Neuronal stem cell (in vitro differentiated cells): ENCODE measurements around the gene AK1.

Experiments
- DNase-seq: peaks from one replicate; pipeline ENCODE4 v3.0.0-alpha.2; 2013; ENCODE audit warnings: low spot score
- H2AFZ ChIP-seq: one replicate; pipeline ENCODE4 v1.6.1; 2013; ENCODE audit warnings: mild to moderate bottlenecking, low read length, inconsistent platforms
- H2AK5ac ChIP-seq: 2 replicates; pipeline ENCODE4 v1.6.1; 2013; ENCODE audit warnings: low read depth, mild to moderate bottlenecking, inconsistent platforms, low read length, moderate library complexity, mixed read lengths
- H2BK120ac ChIP-seq: 2 replicates; pipeline ENCODE4 v1.6.1; 2013; ENCODE audit warnings: low read depth, mild to moderate bottlenecking, inconsistent platforms, low read length, moderate library complexity, mixed read lengths
- H2BK12ac ChIP-seq: one replicate; pipeline ENCODE4 v1.6.1; 2013; ENCODE audit warnings: low read length, inconsistent platforms
- H2BK15ac ChIP-seq: 2 replicates; pipeline ENCODE4 v1.6.1; 2013; ENCODE audit warnings: mild to moderate bottlenecking, low read length, inconsistent platforms, mixed read lengths
- H2BK5ac ChIP-seq: one replicate; pipeline ENCODE4 v1.6.1; 2013; ENCODE audit warnings: inconsistent platforms, mild to moderate bottlenecking, low read length, moderate library complexity
- H3K14ac ChIP-seq: one replicate; pipeline ENCODE4 v1.6.1; 2013; ENCODE audit warnings: low read length, inconsistent platforms
- H3K18ac ChIP-seq: 2 replicates; pipeline ENCODE4 v1.6.1; 2013; ENCODE audit warnings: low read length, inconsistent platforms
- H3K23ac ChIP-seq: 2 replicates; pipeline ENCODE4 v1.6.1; 2013; ENCODE audit warnings: low read depth, mild to moderate bottlenecking, mixed read lengths, low read length, inconsistent platforms; ENCODE audit not compliant: poor library complexity
- H3K27ac ChIP-seq: replicated peaks from 3 replicates; pipeline ENCODE4 v1.5.1; 2013; ENCODE audit warnings: low read length, inconsistent platforms
- H3K27me3 ChIP-seq, 3 experiments: 2 replicates each; pipeline ENCODE4 v1.6.1; 2013; ENCODE audit warnings: low read length in 3 of 3, mild to moderate bottlenecking in 2 of 3, inconsistent platforms in 1 of 3, low read depth in 1 of 3, mixed read lengths in 1 of 3, moderate library complexity in 1 of 3; ENCODE audit not compliant: control insufficient read depth in 3 of 3, insufficient read depth in 3 of 3
- H3K36me3 ChIP-seq, 2 donors: replicated peaks in 1 of 2; 2 replicates each; pipeline ENCODE4 v1.6.1; 2013; ENCODE audit warnings: low read length in 2 of 2; ENCODE audit not compliant: control insufficient read depth in 2 of 2, insufficient read depth in 2 of 2
- H3K4ac ChIP-seq: 2 replicates; pipeline ENCODE4 v1.6.1; 2013; ENCODE audit warnings: inconsistent platforms, mild to moderate bottlenecking, low read length, moderate library complexity
- H3K4me1 ChIP-seq, 2 donors: 1 replicate in 1 of 2; 2 replicates in 1 of 2; pipeline ENCODE4 v1.6.1; 2013; ENCODE audit warnings: low read length in 2 of 2, low read depth in 1 of 2; ENCODE audit not compliant: control insufficient read depth in 2 of 2, insufficient read depth in 1 of 2
- H3K4me2 ChIP-seq: one replicate; pipeline ENCODE4 v1.6.1; 2013; ENCODE audit warnings: mild to moderate bottlenecking, low read length, inconsistent platforms; ENCODE audit not compliant: insufficient read depth, poor library complexity, severe bottlenecking
- H3K4me3 ChIP-seq, 2 donors: 2 replicates each; pipeline ENCODE4 v1.5.1; 2013; ENCODE audit warnings: low read length in 2 of 2, mild to moderate bottlenecking in 2 of 2, inconsistent platforms in 1 of 2, moderate library complexity in 1 of 2
- H3K79me1 ChIP-seq: one replicate; pipeline ENCODE4 v1.6.1; 2013; ENCODE audit warnings: low read depth, mild to moderate bottlenecking, inconsistent platforms, low read length, moderate library complexity
- H3K9ac ChIP-seq: one replicate; pipeline ENCODE4 v1.6.1; 2013; ENCODE audit warnings: mild to moderate bottlenecking, low read depth, low read length, inconsistent platforms; ENCODE audit not compliant: poor library complexity
- H3K9me3 ChIP-seq, 2 donors: replicated peaks in 1 of 2; 2 replicates each; pipeline versions ENCODE3 to v1.6.1; 2013; ENCODE audit warnings: low read length in 2 of 2, mild to moderate bottlenecking in 2 of 2, inconsistent platforms in 1 of 2, low read depth in 1 of 2, mixed read lengths in 1 of 2, moderate library complexity in 1 of 2; ENCODE audit not compliant: control insufficient read depth in 2 of 2, insufficient read depth in 1 of 2
- H4K8ac ChIP-seq: one replicate; pipeline ENCODE4 v1.6.1; 2013; ENCODE audit warnings: low read depth, mild to moderate bottlenecking, inconsistent platforms, low read length, moderate library complexity
- H4K91ac ChIP-seq: one replicate; pipeline ENCODE4 v1.6.1; 2013; ENCODE audit warnings: low read length, low read depth, mild to moderate bottlenecking, inconsistent platforms; ENCODE audit not compliant: poor library complexity
- WGBS, 2 donors: extraction: QIAGEN DNeasy Blood & Tissue Kit; methylation state at CpG; one replicate each; pipeline ENCODE4 v1.1.7; 2013; ENCODE audit warnings: missing lambda C conversion rate in 2 of 2, mixed read lengths in 1 of 2; ENCODE audit not compliant: insufficient read length in 2 of 2, insufficient replicate concordance in 1 of 2; ENCODE audit errors: extremely low coverage in 2 of 2; 5-methylcytosine and 5-hydroxymethylcytosine counted together

The AK1 gene

GRCh38 chr9:127920794-127921193 lies 43.3 kb upstream of the AK1 start:
- Histone ChIP-seq H3K79me1 (no peaks in the 10 kb centered on the region), H3K9ac (no peak overlapping the region), H3K23ac (peak overlapping the region; percentile 0), H3K27me3 (peaks cover 0 to 37% (median 19%) of the 10 kb centered on the region in 3 experiments), H3K27ac (no peak overlapping the region), H3K4ac (no peak overlapping the region), H3K9me3 (no peaks in the 10 kb centered on the region), H4K8ac (no peak overlapping the region), H2BK120ac (no peak overlapping the region), H3K18ac (peak overlapping the region; percentile 35), H3K4me1 (peaks cover 6 to 12% of the 10 kb centered on the region in 2 donors), H2BK5ac (no peak overlapping the region), H2BK15ac (no peak overlapping the region), H2BK12ac (no peak overlapping the region), H3K36me3 (no peaks in the 10 kb centered on the region), H3K4me2 (no peak overlapping the region), H2AFZ (no peak overlapping the region), H2AK5ac (peak overlapping the region; percentile 37), H4K91ac (no peak overlapping the region), H3K14ac (no peak overlapping the region), H3K4me3 (no peak overlapping the region)
- no CpG with 5 or more reads among the region's 7 CpGs for WGBS, 2 donors
- DNase-seq, result no peak

- WGBS, 2 donors, result no CpG with 5 or more reads among the region's 8 CpGs
- H3K14ac ChIP-seq, result no peak overlapping the region
- no peak overlapping the region for H3K9ac ChIP-seq
- no peak overlapping the region for H3K4ac ChIP-seq
- H3K79me1 ChIP-seq, result peaks cover 2% of the 10 kb centered on the region
- no peak overlapping the region for H4K8ac ChIP-seq
- H2AK5ac ChIP-seq, result no peak overlapping the region
- DNase-seq, result no peak
- no peak overlapping the region for H2BK12ac ChIP-seq
- H2AFZ ChIP-seq, result no peak overlapping the region
- H3K4me2 ChIP-seq, result no peak overlapping the region
- H2BK120ac ChIP-seq, result no peak overlapping the region
- H3K18ac ChIP-seq, result no peak overlapping the region
- H3K4me1 ChIP-seq, result peaks cover 7 to 12% of the 10 kb centered on the region in 2 donors
- no peak overlapping the region for H2BK5ac ChIP-seq
- H3K27me3 ChIP-seq, result peaks cover 0 to 23% (median 19%) of the 10 kb centered on the region in 3 experiments
- no peak overlapping the region for H3K27ac ChIP-seq
- no peak overlapping the region for H3K23ac ChIP-seq
- H3K36me3 ChIP-seq, result no peaks in the 10 kb centered on the region
- no peak overlapping the region for H4K91ac ChIP-seq
- no peak overlapping the region for H3K4me3 ChIP-seq
- no peaks in the 10 kb centered on the region for H3K9me3 ChIP-seq
- no peak overlapping the region for H2BK15ac ChIP-seq
Observed at GRCh38 chr9:127919253-127919815, 41.9 kb upstream of the AK1 start.

- H2BK5ac ChIP-seq, result peak overlapping the region; percentile 66
- no peak overlapping the region for H2BK120ac ChIP-seq
- H3K4me3 ChIP-seq, result no peak overlapping the region
- peak overlapping the region; percentile 75 for H2BK15ac ChIP-seq
- no peak overlapping the region for H3K27ac ChIP-seq
- peaks cover 0 to 19% (median 17%) of the 10 kb centered on the region in 3 experiments for H3K27me3 ChIP-seq
- no peak overlapping the region for H3K14ac ChIP-seq
- H2BK12ac ChIP-seq, result peak overlapping the region; percentile 41
- H4K8ac ChIP-seq, result no peak overlapping the region
- H3K4ac ChIP-seq, result no peak overlapping the region
- peak overlapping the region; percentile 55 for H3K23ac ChIP-seq
- H3K4me1 ChIP-seq, result peaks cover 7 to 12% of the 10 kb centered on the region in 2 donors
- H4K91ac ChIP-seq, result no peak overlapping the region
- H3K9me3 ChIP-seq, result no peaks in the 10 kb centered on the region
- H2AK5ac ChIP-seq, result peak overlapping the region; percentile 88
- H3K36me3 ChIP-seq, result no peaks in the 10 kb centered on the region
- peak overlapping the region; percentile 6 for H3K9ac ChIP-seq
- DNase-seq, result no peak
- H3K79me1 ChIP-seq, result peaks cover 2% of the 10 kb centered on the region
- no CpG with 5 or more reads among the region's 8 CpGs for WGBS, 2 donors
- H3K18ac ChIP-seq, result peak overlapping the region; percentile 48
- peak overlapping the region; percentile 25 for H2AFZ ChIP-seq
- no peak overlapping the region for H3K4me2 ChIP-seq
Observed at GRCh38 chr9:127918183-127919107, 41.0 kb upstream of the AK1 start.

- no peak overlapping the region for H2BK120ac ChIP-seq
- no peak for DNase-seq
- no peak overlapping the region for H2AK5ac ChIP-seq
- H3K14ac ChIP-seq, result no peak overlapping the region
- H3K4ac ChIP-seq, result no peak overlapping the region
- H3K4me2 ChIP-seq, result no peak overlapping the region
- H4K91ac ChIP-seq, result no peak overlapping the region
- H3K23ac ChIP-seq, result no peak overlapping the region
- peaks cover 0 to 19% (median 9%) of the 10 kb centered on the region in 3 experiments for H3K27me3 ChIP-seq
- no peak overlapping the region for H4K8ac ChIP-seq
- H2AFZ ChIP-seq, result no peak overlapping the region
- no peak overlapping the region for H3K27ac ChIP-seq
- H2BK15ac ChIP-seq, result no peak overlapping the region
- no peaks in the 10 kb centered on the region for H3K36me3 ChIP-seq
- no peak overlapping the region for H2BK5ac ChIP-seq
- peaks cover 2% of the 10 kb centered on the region for H3K79me1 ChIP-seq
- H3K9ac ChIP-seq, result no peak overlapping the region
- H3K9me3 ChIP-seq, result no peaks in the 10 kb centered on the region
- no peak overlapping the region for H3K18ac ChIP-seq
- no CpG with 5 or more reads among the region's 6 CpGs for WGBS, 2 donors
- H3K4me3 ChIP-seq, result no peak overlapping the region
- H3K4me1 ChIP-seq, result peaks cover 7 to 12% of the 10 kb centered on the region in 2 donors
- no peak overlapping the region for H2BK12ac ChIP-seq
Observed at GRCh38 chr9:127917603-127918002, 40.1 kb upstream of the AK1 start.
